HEK293 (cell line): ENCODE data around the gene HES5.

Source experiments
- GLIS1 ChIP-seq: fragments of 450-650 bp; formaldehyde crosslinking; IDR thresholded peaks from 2 replicates; pipeline ENCODE4 v1.5.1; 2016; ENCODE audit warnings: missing biosample characterization, missing genetic modification characterization
- HIC1 ChIP-seq: fragments of 450-650 bp; formaldehyde crosslinking; IDR thresholded peaks from 2 replicates; pipeline ENCODE4 v1.5.1; 2016; ENCODE audit warnings: missing biosample characterization, missing genetic modification characterization
- OVOL3 ChIP-seq: fragments of 450-650 bp; formaldehyde crosslinking; IDR thresholded peaks from 2 replicates; pipeline ENCODE4 v1.5.1; 2016; ENCODE audit warnings: missing biosample characterization, missing genetic modification characterization
- ZBTB20 ChIP-seq: fragments of 450-650 bp; formaldehyde crosslinking; IDR thresholded peaks from 2 replicates; pipeline ENCODE4 v1.5.1; 2016; ENCODE audit warnings: missing biosample characterization, missing genetic modification characterization
- ZNF24 ChIP-seq: fragments of 450-650 bp; formaldehyde crosslinking; IDR thresholded peaks from 2 replicates; pipeline ENCODE4 v1.5.1; 2016; ENCODE audit warnings: missing biosample characterization, missing genetic modification characterization
- ZNF561 ChIP-seq: fragments of 450-650 bp; IDR thresholded peaks from 2 replicates; pipeline ENCODE4 v1.5.1; 2018; ENCODE audit warnings: missing biosample characterization, missing genetic modification characterization, borderline replicate concordance
- ZNF585B ChIP-seq: fragments of 450-650 bp; formaldehyde crosslinking; IDR thresholded peaks from 2 replicates; pipeline ENCODE4 v1.5.1; 2016; ENCODE audit warnings: missing biosample characterization, missing genetic modification characterization
- ZNF629 ChIP-seq: fragments of 450-650 bp; formaldehyde crosslinking; IDR thresholded peaks from 2 replicates; pipeline ENCODE4 v1.5.1; 2017; ENCODE audit warnings: missing biosample characterization, missing genetic modification characterization
- ZNF76 ChIP-seq: fragments of 450-650 bp; formaldehyde crosslinking; IDR thresholded peaks from 2 replicates; pipeline ENCODE4; 2016; ENCODE audit warnings: low read depth, missing biosample characterization, missing genetic modification characterization, borderline replicate concordance
- ZNF792 ChIP-seq: fragments of 450-650 bp; formaldehyde crosslinking; IDR thresholded peaks from 2 replicates; pipeline ENCODE4 v1.5.1; 2016; ENCODE audit warnings: missing biosample characterization, missing genetic modification characterization
- TF ChIP-seq, protein P1 (sequence below): fragments of 450-650 bp; formaldehyde crosslinking; IDR thresholded peaks from 2 replicates; pipeline ENCODE4 v1.5.1; 2016; ENCODE audit warnings: missing biosample characterization, missing genetic modification characterization
- TF ChIP-seq, protein P2 (sequence below): fragments of 450-650 bp; formaldehyde crosslinking; IDR thresholded peaks from 2 replicates; pipeline ENCODE4 v1.5.1; 2016; ENCODE audit warnings: missing biosample characterization, missing genetic modification characterization, borderline replicate concordance
- TF ChIP-seq, protein P3 (sequence below): fragments of 450-650 bp; formaldehyde crosslinking; conservative IDR thresholded peaks from 2 replicates; pipeline ENCODE4 v1.5.1; 2016; ENCODE audit warnings: low read depth, missing biosample characterization, missing genetic modification characterization

GRCh38 chr1:2495546-2495945, 34.5 kb downstream of the HES5 start:
- TF ChIP-seq, protein P1, sequence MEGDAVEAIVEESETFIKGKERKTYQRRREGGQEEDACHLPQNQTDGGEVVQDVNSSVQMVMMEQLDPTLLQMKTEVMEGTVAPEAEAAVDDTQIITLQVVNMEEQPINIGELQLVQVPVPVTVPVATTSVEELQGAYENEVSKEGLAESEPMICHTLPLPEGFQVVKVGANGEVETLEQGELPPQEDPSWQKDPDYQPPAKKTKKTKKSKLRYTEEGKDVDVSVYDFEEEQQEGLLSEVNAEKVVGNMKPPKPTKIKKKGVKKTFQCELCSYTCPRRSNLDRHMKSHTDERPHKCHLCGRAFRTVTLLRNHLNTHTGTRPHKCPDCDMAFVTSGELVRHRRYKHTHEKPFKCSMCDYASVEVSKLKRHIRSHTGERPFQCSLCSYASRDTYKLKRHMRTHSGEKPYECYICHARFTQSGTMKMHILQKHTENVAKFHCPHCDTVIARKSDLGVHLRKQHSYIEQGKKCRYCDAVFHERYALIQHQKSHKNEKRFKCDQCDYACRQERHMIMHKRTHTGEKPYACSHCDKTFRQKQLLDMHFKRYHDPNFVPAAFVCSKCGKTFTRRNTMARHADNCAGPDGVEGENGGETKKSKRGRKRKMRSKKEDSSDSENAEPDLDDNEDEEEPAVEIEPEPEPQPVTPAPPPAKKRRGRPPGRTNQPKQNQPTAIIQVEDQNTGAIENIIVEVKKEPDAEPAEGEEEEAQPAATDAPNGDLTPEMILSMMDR (tag by site-specific recombination) = no peak
- TF ChIP-seq GLIS1 (tag by site-specific recombination) = peak; percentile 26; the same call in 1 of the 2 replicates
- no peak for TF ChIP-seq ZNF585B (tag by site-specific recombination)
- no peak for TF ChIP-seq OVOL3 (tag by site-specific recombination)
- TF ChIP-seq, protein P2, sequence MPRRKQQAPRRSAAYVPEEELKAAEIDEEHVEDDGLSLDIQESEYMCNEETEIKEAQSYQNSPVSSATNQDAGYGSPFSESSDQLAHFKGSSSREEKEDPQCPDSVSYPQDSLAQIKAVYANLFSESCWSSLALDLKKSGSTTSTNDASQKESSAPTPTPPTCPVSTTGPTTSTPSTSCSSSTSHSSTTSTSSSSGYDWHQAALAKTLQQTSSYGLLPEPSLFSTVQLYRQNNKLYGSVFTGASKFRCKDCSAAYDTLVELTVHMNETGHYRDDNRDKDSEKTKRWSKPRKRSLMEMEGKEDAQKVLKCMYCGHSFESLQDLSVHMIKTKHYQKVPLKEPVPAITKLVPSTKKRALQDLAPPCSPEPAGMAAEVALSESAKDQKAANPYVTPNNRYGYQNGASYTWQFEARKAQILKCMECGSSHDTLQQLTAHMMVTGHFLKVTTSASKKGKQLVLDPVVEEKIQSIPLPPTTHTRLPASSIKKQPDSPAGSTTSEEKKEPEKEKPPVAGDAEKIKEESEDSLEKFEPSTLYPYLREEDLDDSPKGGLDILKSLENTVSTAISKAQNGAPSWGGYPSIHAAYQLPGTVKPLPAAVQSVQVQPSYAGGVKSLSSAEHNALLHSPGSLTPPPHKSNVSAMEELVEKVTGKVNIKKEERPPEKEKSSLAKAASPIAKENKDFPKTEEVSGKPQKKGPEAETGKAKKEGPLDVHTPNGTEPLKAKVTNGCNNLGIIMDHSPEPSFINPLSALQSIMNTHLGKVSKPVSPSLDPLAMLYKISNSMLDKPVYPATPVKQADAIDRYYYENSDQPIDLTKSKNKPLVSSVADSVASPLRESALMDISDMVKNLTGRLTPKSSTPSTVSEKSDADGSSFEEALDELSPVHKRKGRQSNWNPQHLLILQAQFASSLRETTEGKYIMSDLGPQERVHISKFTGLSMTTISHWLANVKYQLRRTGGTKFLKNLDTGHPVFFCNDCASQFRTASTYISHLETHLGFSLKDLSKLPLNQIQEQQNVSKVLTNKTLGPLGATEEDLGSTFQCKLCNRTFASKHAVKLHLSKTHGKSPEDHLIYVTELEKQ (tag by site-specific recombination) = no peak
- TF ChIP-seq, protein P3, sequence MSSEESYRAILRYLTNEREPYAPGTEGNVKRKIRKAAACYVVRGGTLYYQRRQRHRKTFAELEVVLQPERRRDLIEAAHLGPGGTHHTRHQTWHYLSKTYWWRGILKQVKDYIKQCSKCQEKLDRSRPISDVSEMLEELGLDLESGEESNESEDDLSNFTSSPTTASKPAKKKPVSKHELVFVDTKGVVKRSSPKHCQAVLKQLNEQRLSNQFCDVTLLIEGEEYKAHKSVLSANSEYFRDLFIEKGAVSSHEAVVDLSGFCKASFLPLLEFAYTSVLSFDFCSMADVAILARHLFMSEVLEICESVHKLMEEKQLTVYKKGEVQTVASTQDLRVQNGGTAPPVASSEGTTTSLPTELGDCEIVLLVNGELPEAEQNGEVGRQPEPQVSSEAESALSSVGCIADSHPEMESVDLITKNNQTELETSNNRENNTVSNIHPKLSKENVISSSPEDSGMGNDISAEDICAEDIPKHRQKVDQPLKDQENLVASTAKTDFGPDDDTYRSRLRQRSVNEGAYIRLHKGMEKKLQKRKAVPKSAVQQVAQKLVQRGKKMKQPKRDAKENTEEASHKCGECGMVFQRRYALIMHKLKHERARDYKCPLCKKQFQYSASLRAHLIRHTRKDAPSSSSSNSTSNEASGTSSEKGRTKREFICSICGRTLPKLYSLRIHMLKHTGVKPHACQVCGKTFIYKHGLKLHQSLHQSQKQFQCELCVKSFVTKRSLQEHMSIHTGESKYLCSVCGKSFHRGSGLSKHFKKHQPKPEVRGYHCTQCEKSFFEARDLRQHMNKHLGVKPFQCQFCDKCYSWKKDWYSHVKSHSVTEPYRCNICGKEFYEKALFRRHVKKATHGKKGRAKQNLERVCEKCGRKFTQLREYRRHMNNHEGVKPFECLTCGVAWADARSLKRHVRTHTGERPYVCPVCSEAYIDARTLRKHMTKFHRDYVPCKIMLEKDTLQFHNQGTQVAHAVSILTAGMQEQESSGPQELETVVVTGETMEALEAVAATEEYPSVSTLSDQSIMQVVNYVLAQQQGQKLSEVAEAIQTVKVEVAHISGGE (tag by site-specific recombination) = no peak
- TF ChIP-seq ZNF76 (tag by site-specific recombination) = no peak
- no peak for TF ChIP-seq HIC1 (tag by site-specific recombination)
- no peak for TF ChIP-seq ZNF561 (tag by site-specific recombination)
- no peak for TF ChIP-seq ZNF792
- no peak for TF ChIP-seq ZNF629 (tag by site-specific recombination)
- TF ChIP-seq ZBTB20 (tag by site-specific recombination) = no peak
- TF ChIP-seq ZNF24 (tag by site-specific recombination) = no peak
